ENCODE measurements around the gene RARB.

RARB gene

GRCh38 chr3:25547103-25547502 is 119.0 kb downstream of the RARB start:
- no peak for TF ChIP-seq CTCF (IDR thresholded peaks at IDR 0.05; ENCODE audit: extremely low read depth, missing control alignments)
- no peak for DNase-seq (ENCODE audit: low spot score)

- no peak for TF ChIP-seq CTCF (IDR thresholded peaks at IDR 0.05; ENCODE audit: extremely low read depth, missing control alignments)
- DNase-seq (ENCODE audit: low spot score): no peak
Measured at GRCh38 chr3:25547943-25548674, 120.0 kb downstream of the RARB start.

- no peak for DNase-seq (ENCODE audit: low spot score)
- no peak for TF ChIP-seq CTCF (IDR thresholded peaks at IDR 0.05; ENCODE audit: extremely low read depth, missing control alignments)
Measured at GRCh38 chr3:25548836-25549235, 120.8 kb downstream of the RARB start.

GRCh38 chr3:25552251-25552650 is 124.2 kb downstream of the RARB start:
- no peak for TF ChIP-seq CTCF (IDR thresholded peaks at IDR 0.05; ENCODE audit: extremely low read depth, missing control alignments)
- no peak for DNase-seq (ENCODE audit: low spot score)

- DNase-seq (ENCODE audit: low spot score): no peak
- TF ChIP-seq CTCF (IDR thresholded peaks at IDR 0.05; ENCODE audit: extremely low read depth, missing control alignments): no peak
Measured at GRCh38 chr3:25554376-25554775, 126.3 kb downstream of the RARB start.

GRCh38 chr3:25555695-25556437 is 127.8 kb downstream of the RARB start:
- DNase-seq (ENCODE audit: low spot score): no peak
- no peak for TF ChIP-seq CTCF (IDR thresholded peaks at IDR 0.05; ENCODE audit: extremely low read depth, missing control alignments)

GRCh38 chr3:25556447-25556846 is 128.4 kb downstream of the RARB start:
- TF ChIP-seq CTCF (IDR thresholded peaks at IDR 0.05; ENCODE audit: extremely low read depth, missing control alignments): no peak
- DNase-seq (ENCODE audit: low spot score): no peak

Data from GM20000 (cell line).